Mesangial cell (primary cell): Measurements from ENCODE around the gene KLHL12. TPM values are rescaled to one million over a fixed set of nuclear protein-coding genes. Genes with fewer than 3 reads are reported as not detected.

Experiments
- total RNA-seq: library from RNA; depleted of rRNA; stranded (reverse); fragments of >200 nt; gene quantifications from 2 replicates; pipeline ENCODE4 v1.2.3, GENCODE V29; 2015

KLHL12 gene
- total RNA-seq = 17.3 and 17.4 TPM in 2 replicates

GRCh38 chr1:202926581-202927491, at the start of gene KLHL12:
TSS of gene KLHL12 (minus strand) at chr1:202927234. CDS start at chr1:202925162, 2,072 bp downstream.

DNA sequence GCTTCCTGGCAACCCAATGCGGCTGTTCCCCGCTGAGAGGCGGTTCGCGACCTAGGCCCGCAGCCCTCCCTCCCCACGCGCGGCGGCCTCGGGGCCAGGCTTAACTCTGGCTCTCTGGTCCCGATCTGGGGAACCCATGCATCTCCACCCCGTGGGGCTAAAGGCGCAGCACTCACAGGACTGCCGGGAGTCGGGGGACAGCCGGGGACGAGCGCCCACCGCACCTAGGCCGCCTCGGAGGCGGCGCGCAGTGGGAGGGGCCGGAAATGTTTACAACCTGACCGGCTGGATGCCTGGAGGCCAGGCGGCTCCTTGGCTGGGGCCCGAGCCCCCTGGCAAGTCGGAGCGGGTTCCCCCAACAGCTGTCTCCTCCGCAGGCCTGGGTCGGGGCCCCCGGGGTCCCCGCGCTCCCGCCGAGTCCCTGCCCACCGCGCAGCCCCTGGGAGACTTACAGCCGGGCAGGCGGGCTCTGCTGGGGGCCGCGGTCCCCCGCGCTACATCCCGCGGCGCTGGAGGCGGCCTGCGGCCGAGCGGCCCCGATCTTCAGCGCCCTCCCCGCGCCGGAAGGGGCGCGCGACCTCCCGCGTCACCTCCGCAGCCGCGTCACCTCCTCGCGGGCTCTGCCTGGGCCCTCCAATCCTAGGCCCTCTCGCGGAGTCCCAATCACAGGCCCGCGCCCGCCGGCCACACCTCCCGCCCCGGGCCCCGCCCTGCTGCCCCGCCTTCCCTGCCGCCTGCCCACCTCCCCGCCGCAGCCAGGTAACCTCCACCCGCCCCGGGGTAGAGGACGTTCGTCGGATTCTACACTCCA, 30.9 kb upstream of the KLHL12 start, which contains the start of gene ADIPOR1:
Gene ADIPOR1 (minus strand): TSS at position 580 of the 811 bp plus-strand sequence. CDS start 7,242 bp downstream, outside the sequence.

DNA sequence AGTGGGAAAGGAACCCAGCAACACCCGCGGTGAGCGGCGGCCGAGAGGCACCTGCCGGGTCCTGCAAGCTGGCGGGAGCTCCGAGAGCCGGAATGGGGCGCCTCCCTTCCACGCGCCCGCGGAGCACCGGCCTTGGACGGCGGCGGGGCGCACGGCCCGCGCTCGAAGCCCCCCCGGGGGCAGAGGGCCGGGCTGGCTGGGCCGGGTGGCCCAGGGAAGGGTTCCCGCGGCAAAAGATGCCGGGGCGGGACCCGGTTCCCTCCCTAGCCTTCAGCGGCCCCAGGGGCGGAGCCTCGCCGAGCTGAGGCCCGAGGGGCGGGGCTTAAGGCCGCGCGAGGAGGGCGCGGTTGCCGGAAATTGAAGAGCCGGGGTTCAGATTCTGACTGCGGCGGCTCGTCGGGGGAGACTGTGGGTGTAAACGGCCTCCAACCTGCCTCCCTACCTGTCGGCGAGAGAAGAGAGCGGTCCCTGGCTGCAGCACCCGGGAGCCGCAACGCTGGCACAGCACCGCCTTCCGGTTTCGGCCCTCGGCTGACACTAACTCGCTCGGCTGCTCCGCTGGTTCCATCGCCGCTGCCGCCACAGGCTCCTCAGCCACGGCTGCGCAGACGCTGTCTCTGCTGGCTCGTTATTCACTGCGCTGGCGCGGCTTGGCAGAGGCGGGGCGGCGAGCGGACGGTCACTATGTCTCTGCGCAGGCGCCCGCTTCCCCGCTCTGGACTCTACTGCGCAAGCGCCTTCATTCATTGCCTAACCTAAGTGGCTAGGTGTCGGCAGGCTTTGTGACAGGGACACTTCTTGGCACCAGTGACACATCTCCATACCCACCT, 38.3 kb downstream of the KLHL12 start, which contains the start of gene RABIF:
Gene RABIF (minus strand): TSS at position 619 of the 830 bp plus-strand sequence. CDS start 51 bp downstream, at position 568.

Other genes with a start within 250 kb of the KLHL12 start
- gene SYT2, start 216.8 kb downstream of the KLHL12 start, total RNA-seq = under 0.01 TPM in 1 of 2 replicates, not detected in the other
- gene KDM5B, start 118.8 kb downstream of the KLHL12 start, total RNA-seq = 26.7 and 51.0 TPM in 2 replicates
- 3.0 TPM in 1 of 2 replicates, not detected in the other for gene PCAT6, start 116.3 kb downstream of the KLHL12 start, total RNA-seq
- 6.7 and 8.1 TPM in 2 replicates for gene RABIF, start 38.1 kb downstream of the KLHL12 start, total RNA-seq
- gene ADIPOR1, start 31.1 kb upstream of the KLHL12 start, total RNA-seq = 53.0 and 73.3 TPM in 2 replicates
- 26.4 and 29.3 TPM in 2 replicates for gene CYB5R1, start 40.0 kb upstream of the KLHL12 start, total RNA-seq
- 54.4 and 60.8 TPM in 2 replicates for gene TMEM183A, start 80.1 kb upstream of the KLHL12 start, total RNA-seq
- gene PPFIA4, start 99.3 kb upstream of the KLHL12 start, total RNA-seq = 0.38 and 0.98 TPM in 2 replicates
- gene MYOG, start 158.8 kb upstream of the KLHL12 start, total RNA-seq = not detected in 2 replicates
- 22.2 and 30.0 TPM in 2 replicates for gene ADORA1, start 200.5 kb upstream of the KLHL12 start, total RNA-seq
- not detected in 2 replicates for gene MYBPH, start 248.6 kb upstream of the KLHL12 start, total RNA-seq